Endothelial cell of umbilical vein (primary cell): ENCODE results near the gene ZNF780A. TPM values are rescaled to one million over a fixed set of nuclear protein-coding genes. Genes with fewer than 3 reads are reported as not detected.

ENCODE experiments used
- BruUV-seq: library from RNA; stranded (reverse); fragments of 400-500 nt; replicated peaks from 2 replicates; lab custom pipeline; 2021; lab: Mats Ljungman, UMichigan
- CTCF ChIA-PET: fragments of 300-600, 350-600 bp; sonication (Branson Sonifier 250); formaldehyde crosslinking; loops from one replicate; lab custom pipeline; 2021; ENCODE audit warnings: antibody characterized with exemption, inconsistent platforms; lab: Charles Lee
- POLR2A ChIA-PET: fragments of 300-600, 350-600 bp; sonication (Branson Sonifier 250); formaldehyde crosslinking; loops from one replicate; lab custom pipeline; 2021; ENCODE audit warnings: antibody characterized with exemption, inconsistent platforms; lab: Charles Lee
- DNase-seq: peaks from one replicate; pipeline ENCODE4 v3.0.0-alpha.2; 2011; ENCODE audit warnings: low read depth, low spot score
- FAIRE-seq: peaks from 2 replicates; lab custom pipeline; 2011; peaks lifted over from hg19 to GRCh38; lab: Jason Lieb, UNC
- H2AFZ ChIP-seq: 2 replicates; pipeline ENCODE4 v1.6.0; 2012; ENCODE audit warnings: low read depth, low read length, control low read depth, inconsistent platforms
- H3K27ac ChIP-seq: 2 replicates; pipeline ENCODE4 v1.5.1; 2011; ENCODE audit warnings: low read depth, mild to moderate bottlenecking, control low read depth, low read length, moderate library complexity; ENCODE audit not compliant: insufficient read depth
- H3K27me3 ChIP-seq, 2 experiments: 2 replicates each; pipeline versions ENCODE4 v1.6.0 to v1.6.1; 2011; ENCODE audit warnings: low read length in 2 of 2, mixed read lengths in 1 of 2; ENCODE audit not compliant: control insufficient read depth in 2 of 2, insufficient read depth in 2 of 2
- H3K36me3 ChIP-seq, 2 experiments: 2 replicates in 1 of 2; 3 replicates in 1 of 2; pipeline ENCODE4 v1.5.1; 2011; ENCODE audit warnings: low read length in 2 of 2, mild to moderate bottlenecking in 1 of 2, moderate library complexity in 1 of 2; ENCODE audit not compliant: control insufficient read depth in 2 of 2, insufficient read depth in 2 of 2; ENCODE audit errors: extremely low read depth in 1 of 2
- H3K4me1 ChIP-seq: 3 replicates; pipeline ENCODE4 v1.5.1; 2011; ENCODE audit warnings: mild to moderate bottlenecking, low read length; ENCODE audit not compliant: control insufficient read depth, insufficient read depth; ENCODE audit errors: extremely low read depth
- H3K4me2 ChIP-seq: 2 replicates; pipeline ENCODE4 v1.6.1; 2011; ENCODE audit warnings: low read length, control low read depth, mixed read lengths; ENCODE audit not compliant: insufficient read depth
- H3K4me3 ChIP-seq, 3 experiments: fragments of 200-600 bp in 1 of 3; sonication (generic), shearing (Covaris generic) in 1 of 3; replicated peaks in 1 of 3; 2 replicates each; pipeline ENCODE4 v1.5.1; 2011 to 2016; ENCODE audit warnings: control low read depth in 3 of 3, low read length in 3 of 3, mild to moderate bottlenecking in 2 of 3, inconsistent platforms in 1 of 3, low read depth in 1 of 3, moderate library complexity in 1 of 3; ENCODE audit not compliant: insufficient read depth in 1 of 3
- H3K79me2 ChIP-seq: 2 replicates; pipeline ENCODE4 v1.6.0; 2012; ENCODE audit warnings: low read length, inconsistent platforms; ENCODE audit not compliant: control insufficient read depth, insufficient read depth
- H3K9ac ChIP-seq: replicated peaks from 2 replicates; pipeline ENCODE3; 2011; ENCODE audit warnings: low read length, control low read depth; ENCODE audit not compliant: insufficient read depth; ENCODE audit errors: extremely low read depth
- H3K9me1 ChIP-seq: replicated peaks from 3 replicates; pipeline ENCODE4 v1.6.0; 2011; ENCODE audit warnings: mild to moderate bottlenecking, low read length; ENCODE audit not compliant: control insufficient read depth, insufficient read depth; ENCODE audit errors: extremely low read depth
- H3K9me3 ChIP-seq: replicated peaks from 2 replicates; pipeline ENCODE4 v1.5.1; 2012; ENCODE audit warnings: low read length, inconsistent platforms; ENCODE audit not compliant: control insufficient read depth, insufficient read depth
- H4K20me1 ChIP-seq: replicated peaks from 2 replicates; pipeline ENCODE3; 2011; ENCODE audit warnings: mild to moderate bottlenecking, low read length; ENCODE audit not compliant: control insufficient read depth, insufficient read depth; ENCODE audit errors: extremely low read depth
- CTCF ChIP-seq, 2 donors: IDR thresholded peaks; 1 replicate in 1 of 2; 2 replicates in 1 of 2; pipeline ENCODE4 v1.5.1; 2011; ENCODE audit warnings: low read length in 2 of 2, mild to moderate bottlenecking in 2 of 2, moderate library complexity in 2 of 2, control low read depth in 1 of 2, inconsistent platforms in 1 of 2, low read depth in 1 of 2; ENCODE audit not compliant: insufficient read depth in 1 of 2; ENCODE audit errors: extremely low read depth in 1 of 2
- EZH2 ChIP-seq: IDR thresholded peaks from 2 replicates; pipeline ENCODE4 v1.6.1; 2012; ENCODE audit warnings: borderline replicate concordance, low read depth, mild to moderate bottlenecking, moderate library complexity, low read length, inconsistent platforms; ENCODE audit not compliant: severe bottlenecking
- FOS ChIP-seq: IDR thresholded peaks from 2 replicates; pipeline ENCODE4 v1.6.1; 2011; ENCODE audit warnings: mild to moderate bottlenecking, low read length, moderate library complexity, borderline replicate concordance; ENCODE audit not compliant: insufficient read depth
- GATA2 ChIP-seq: IDR thresholded peaks from 2 replicates; pipeline ENCODE4 v1.7.0; 2011; ENCODE audit warnings: low read depth, mild to moderate bottlenecking, moderate library complexity, mixed read lengths, low read length; ENCODE audit not compliant: insufficient read length, insufficient read depth
- JUN ChIP-seq: IDR thresholded peaks from 2 replicates; pipeline ENCODE4 v1.6.1; 2011; ENCODE audit warnings: borderline replicate concordance, low read depth; ENCODE audit not compliant: insufficient read length, insufficient read depth
- MYC ChIP-seq: IDR thresholded peaks from one replicate; pipeline ENCODE4 v1.6.1; 2011; ENCODE audit warnings: mild to moderate bottlenecking, low read depth, low read length
- POLR2A ChIP-seq: IDR thresholded peaks from 2 replicates; pipeline ENCODE4 v1.6.1; 2012; ENCODE audit warnings: low read depth, mild to moderate bottlenecking, control low read depth, low read length
- POLR2AphosphoS5 ChIP-seq: IDR thresholded peaks from 2 replicates; pipeline ENCODE4 v1.6.1; 2012; ENCODE audit warnings: low read depth, mild to moderate bottlenecking, control low read depth, low read length, moderate library complexity; ENCODE audit not compliant: insufficient read depth
- dilution Hi-C: fragments of 300-500 bp; cut with MboI; formaldehyde crosslinking; loops from one replicate; pipeline ENCODE4 v1.15.0; 2019; ENCODE audit warnings: low sequenced_read_pairs; ENCODE audit not compliant: extremely low pct_ligation_motif_present
- intact Hi-C: fragments of 100-400 bp; cut with micrococcal nuclease; formaldehyde crosslinking; loops from one replicate; pipeline ENCODE4 v1.10.0; 2022
- polyA plus RNA-seq, 4 experiments: library from polyadenylated mRNA; depleted of rRNA in 3 of 4; stranded (reverse) in 3 of 4; unstranded in 1 of 4; fragments of >200 nt; gene quantifications; 2 replicates each; pipeline versions ENCODE4 v1.2.1 to v1.2.3, GENCODE V29; 2011 to 2012; ENCODE audit warnings: missing spikeins in 1 of 4
- total RNA-seq: library from RNA; stranded (reverse); gene quantifications from 2 replicates; pipeline ENCODE4 v1.2.3, GENCODE V29; 2021
- TF ChIP-seq, protein P1 (sequence below): IDR thresholded peaks from 2 replicates; pipeline ENCODE4 v1.6.1; 2011; ENCODE audit not compliant: insufficient read depth, insufficient read length

The ZNF780A gene
- total and polyA plus RNA-seq, 2 donors (not counting 3 experiments of a cell fraction or from before 2014, with no cell fraction given): 7.3 to 11.6 TPM

DNA sequence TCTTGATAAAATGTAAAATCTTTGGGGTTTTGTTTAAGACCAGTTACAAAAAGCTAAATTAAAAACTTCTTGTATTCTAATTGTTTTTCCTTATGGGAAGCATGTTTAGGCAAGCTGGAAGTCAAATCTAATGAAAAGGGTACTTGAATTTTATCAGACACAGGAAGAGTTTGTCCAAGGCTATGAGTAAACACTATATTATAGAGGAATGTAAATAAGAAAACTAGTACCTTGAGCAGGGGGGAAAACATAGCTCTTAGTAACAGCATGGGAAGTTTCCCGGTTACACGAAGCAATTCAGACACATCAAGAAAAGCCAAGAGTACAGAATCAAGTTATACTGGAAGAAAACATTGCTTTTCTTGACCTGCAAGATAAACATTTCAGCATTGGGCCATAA is 19.8 kb upstream of the ZNF780A start:
- CTCF ChIA-PET: no interaction called here
- Histone ChIP-seq H4K20me1 (no peaks in the 10 kb centered on the region), H3K27ac (no peak overlapping the region), H3K36me3 (no peaks in the 10 kb centered on the region), H3K9ac (no peak overlapping the region), H3K27me3 (no peaks in the 10 kb centered on the region), H3K79me2 (no peaks in the 10 kb centered on the region), H3K4me3 (no peak overlapping the region), H3K4me2 (no peak overlapping the region), H3K9me1 (no peaks in the 10 kb centered on the region), H3K9me3 (no peaks in the 10 kb centered on the region), H2AFZ (no peak overlapping the region), H3K4me1 (no peaks in the 10 kb centered on the region)
- TF ChIP-seq GATA2 (no peak), EZH2 (no peak)
- POLR2A ChIA-PET: no interaction called here
- BruUV-seq: no TSS peak
- no peak for DNase-seq
- FAIRE-seq: no peak
- dilution Hi-C loops (no loop called here), intact Hi-C loops (no loop called here)

DNA sequence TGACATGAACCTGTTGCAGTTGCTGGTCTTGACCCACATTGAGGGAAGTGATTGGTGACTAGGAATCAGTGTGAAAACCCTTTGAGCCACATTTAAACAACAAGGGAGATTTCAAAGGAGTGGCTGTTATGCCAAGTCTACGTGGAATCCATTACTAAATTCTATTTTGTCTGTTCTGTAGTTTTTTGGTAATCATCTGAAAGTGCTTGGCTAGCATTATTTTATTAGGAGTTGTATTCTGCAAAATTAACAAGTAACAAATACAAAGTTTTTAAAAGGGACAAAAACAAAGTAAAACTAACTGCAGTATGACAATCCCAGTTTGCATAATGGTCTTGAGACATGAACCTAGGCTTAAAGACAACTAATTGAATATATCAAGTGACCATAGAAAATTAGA is 14.0 kb upstream of the ZNF780A start:
- POLR2A ChIA-PET: no interaction called here
- no peak for FAIRE-seq
- no peak for DNase-seq
- BruUV-seq: no TSS peak
- Histone ChIP-seq H3K9me3 (no peaks in the 10 kb centered on the region), H4K20me1 (no peaks in the 10 kb centered on the region), H3K9ac (no peak overlapping the region), H3K4me1 (no peaks in the 10 kb centered on the region), H3K9me1 (no peaks in the 10 kb centered on the region), H3K36me3 (no peaks in the 10 kb centered on the region), H3K4me3 (no peak overlapping the region), H3K27ac (no peak overlapping the region), H3K27me3 (peaks cover 0 to 4% of the 10 kb centered on the region in 2 experiments), H3K4me2 (no peak overlapping the region), H3K79me2 (no peaks in the 10 kb centered on the region), H2AFZ (no peak overlapping the region)
- TF ChIP-seq FOS (no peak), CTCF (IDR thresholded peaks at IDR 0.05; ENCODE audit: extremely low read depth in 1 of 2, insufficient read depth in 1 of 2, low read depth in 1 of 2, low read length in 2 of 2) (no peak), POLR2A (no peak), EZH2 (no peak), MYC (no peak), POLR2AphosphoS5 (no peak), JUN (no peak), GATA2 (no peak)
- TF ChIP-seq, protein P1, sequence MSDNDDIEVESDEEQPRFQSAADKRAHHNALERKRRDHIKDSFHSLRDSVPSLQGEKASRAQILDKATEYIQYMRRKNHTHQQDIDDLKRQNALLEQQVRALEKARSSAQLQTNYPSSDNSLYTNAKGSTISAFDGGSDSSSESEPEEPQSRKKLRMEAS: no peak
- dilution Hi-C loops: no loop called here
- CTCF ChIA-PET: interaction anchor here (0.7 kb wide), 1 partner anchor 419 kb away, joined by 4 read pairs; no protein-coding TSS in a partner anchor
- intact Hi-C loops: no loop called here
